ENCODE data around the gene TMEM132A.

TMEM132A gene

GRCh38 chr11:60952742-60953170 lies 28.5 kb downstream of the TMEM132A start:
- TF ChIP-seq, protein P1, sequence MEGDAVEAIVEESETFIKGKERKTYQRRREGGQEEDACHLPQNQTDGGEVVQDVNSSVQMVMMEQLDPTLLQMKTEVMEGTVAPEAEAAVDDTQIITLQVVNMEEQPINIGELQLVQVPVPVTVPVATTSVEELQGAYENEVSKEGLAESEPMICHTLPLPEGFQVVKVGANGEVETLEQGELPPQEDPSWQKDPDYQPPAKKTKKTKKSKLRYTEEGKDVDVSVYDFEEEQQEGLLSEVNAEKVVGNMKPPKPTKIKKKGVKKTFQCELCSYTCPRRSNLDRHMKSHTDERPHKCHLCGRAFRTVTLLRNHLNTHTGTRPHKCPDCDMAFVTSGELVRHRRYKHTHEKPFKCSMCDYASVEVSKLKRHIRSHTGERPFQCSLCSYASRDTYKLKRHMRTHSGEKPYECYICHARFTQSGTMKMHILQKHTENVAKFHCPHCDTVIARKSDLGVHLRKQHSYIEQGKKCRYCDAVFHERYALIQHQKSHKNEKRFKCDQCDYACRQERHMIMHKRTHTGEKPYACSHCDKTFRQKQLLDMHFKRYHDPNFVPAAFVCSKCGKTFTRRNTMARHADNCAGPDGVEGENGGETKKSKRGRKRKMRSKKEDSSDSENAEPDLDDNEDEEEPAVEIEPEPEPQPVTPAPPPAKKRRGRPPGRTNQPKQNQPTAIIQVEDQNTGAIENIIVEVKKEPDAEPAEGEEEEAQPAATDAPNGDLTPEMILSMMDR (IDR thresholded peaks at IDR 0.05; ENCODE audit: control insufficient read depth, extremely low read depth, insufficient read depth), result no peak
- DNase-seq (ENCODE audit: low read depth), result no peak
- H3K4me3 ChIP-seq (ENCODE audit: low read depth, low read length), result no peak overlapping the region

DNA sequence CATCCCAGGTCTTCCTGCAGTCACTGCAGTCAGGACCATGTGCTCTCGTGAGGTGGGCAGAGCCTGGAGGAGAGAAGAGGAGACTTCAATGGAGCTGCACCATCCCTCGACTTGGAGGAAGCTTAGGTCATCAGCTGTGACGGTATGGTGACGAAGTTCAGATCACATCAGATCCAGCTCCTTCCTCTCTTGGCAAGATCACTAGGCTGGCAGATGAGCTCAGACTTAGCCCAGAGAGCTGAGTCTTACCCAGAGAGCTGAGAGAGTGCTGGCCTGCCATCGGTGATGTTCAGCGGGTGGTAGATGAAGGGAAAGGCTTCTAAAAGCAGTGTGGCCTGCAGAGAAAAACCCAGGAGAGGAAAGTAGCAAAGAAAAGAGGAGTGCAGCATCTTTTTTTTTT lies 29.5 kb downstream of the TMEM132A start:
- TF ChIP-seq, protein P1 (IDR thresholded peaks at IDR 0.05; ENCODE audit: control insufficient read depth, extremely low read depth, insufficient read depth), result no peak
- no peak overlapping the region for H3K4me3 ChIP-seq (ENCODE audit: low read depth, low read length)
- no peak for DNase-seq (ENCODE audit: low read depth)

DNA sequence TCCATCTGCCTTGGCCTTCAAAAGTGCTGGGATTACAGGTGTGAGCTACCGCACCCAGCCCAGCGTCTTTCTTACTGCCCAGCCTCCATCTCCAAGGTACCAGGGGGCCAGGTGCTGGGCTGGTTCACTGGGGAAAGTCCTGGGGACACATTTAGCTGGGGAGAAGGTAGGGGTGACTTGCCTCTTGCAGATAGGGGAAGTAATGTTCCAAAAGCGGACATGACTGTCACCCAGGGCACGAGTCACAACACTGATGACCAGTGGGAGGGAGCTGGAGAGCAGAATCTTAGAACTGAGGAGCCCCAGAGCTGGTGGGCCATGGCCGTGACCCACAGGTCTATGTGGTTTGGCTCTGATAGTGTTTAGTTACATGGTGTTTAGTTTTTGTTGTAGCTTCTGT lies 30.2 kb downstream of the TMEM132A start:
- H3K4me3 ChIP-seq (ENCODE audit: low read depth, low read length), result no peak overlapping the region
- no peak for DNase-seq (ENCODE audit: low read depth)
- TF ChIP-seq, protein P1 (IDR thresholded peaks at IDR 0.05; ENCODE audit: control insufficient read depth, extremely low read depth, insufficient read depth), result no peak

GRCh38 chr11:60955571-60955970 lies 31.3 kb downstream of the TMEM132A start:
- H3K4me3 ChIP-seq (ENCODE audit: low read depth, low read length), result no peak overlapping the region
- no peak for DNase-seq (ENCODE audit: low read depth)
- TF ChIP-seq, protein P1 (IDR thresholded peaks at IDR 0.05; ENCODE audit: control insufficient read depth, extremely low read depth, insufficient read depth), result no peak

DNA sequence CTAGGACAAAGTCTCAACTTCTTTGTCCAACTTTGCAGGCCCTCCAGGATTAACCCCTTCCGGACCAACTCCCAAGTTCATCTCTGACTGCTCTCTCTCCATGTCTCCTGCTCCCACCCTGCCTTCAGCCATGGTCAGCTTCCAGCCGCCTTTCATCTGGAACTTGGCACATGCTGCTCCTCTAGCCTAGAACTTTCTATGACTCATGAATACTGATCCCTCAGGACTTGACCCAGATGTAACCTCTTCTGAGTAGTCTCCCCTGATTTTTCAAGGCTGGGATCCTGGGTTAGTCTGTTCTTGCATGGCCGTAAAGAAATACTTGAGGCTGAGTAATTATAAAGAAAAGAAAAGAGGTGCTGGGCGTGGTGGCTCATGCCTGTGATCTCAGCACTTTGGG lies 32.9 kb downstream of the TMEM132A start:
- no peak for DNase-seq (ENCODE audit: low read depth)

DNA sequence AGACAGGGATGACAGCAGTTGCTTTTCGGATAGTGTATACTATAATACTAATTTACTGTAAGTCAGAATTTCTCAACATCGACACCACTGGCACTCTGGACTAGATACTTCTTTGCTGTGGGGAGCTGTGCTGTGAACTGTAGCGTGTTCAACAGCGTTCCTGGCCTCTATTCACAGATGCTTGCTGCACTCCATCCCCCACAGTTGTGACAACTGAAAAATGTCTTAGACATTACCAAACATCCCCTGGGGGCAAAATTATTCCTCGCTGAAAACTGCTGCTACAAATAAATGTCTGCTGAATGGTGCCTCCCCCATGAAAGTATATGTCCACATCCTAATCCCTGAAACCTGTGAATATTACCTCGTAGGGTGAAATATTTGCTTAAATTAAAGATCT lies 35.2 kb downstream of the TMEM132A start:
- no peak for DNase-seq (ENCODE audit: low read depth)
- no peak overlapping the region for H3K4me3 ChIP-seq (ENCODE audit: low read depth, low read length)
- TF ChIP-seq, protein P1 (IDR thresholded peaks at IDR 0.05; ENCODE audit: control insufficient read depth, extremely low read depth, insufficient read depth), result no peak

More for the DNA sequence above, 32.9 kb downstream of the TMEM132A start:
- H3K4me3 ChIP-seq (ENCODE audit: low read depth, low read length), result no peak overlapping the region
- TF ChIP-seq, protein P1 (IDR thresholded peaks at IDR 0.05; ENCODE audit: control insufficient read depth, extremely low read depth, insufficient read depth), result no peak

GRCh38 chr11:60960405-60960804 lies 36.1 kb downstream of the TMEM132A start:
- no peak overlapping the region for H3K4me3 ChIP-seq (ENCODE audit: low read depth, low read length)
- TF ChIP-seq, protein P1 (IDR thresholded peaks at IDR 0.05; ENCODE audit: control insufficient read depth, extremely low read depth, insufficient read depth), result no peak
- DNase-seq (ENCODE audit: low read depth), result no peak

All from LNCaP clone FGC (cell line).